ENCODE measurements around the gene PDE4A. TPM values are rescaled to one million over a fixed set of nuclear protein-coding genes. Genes with fewer than 3 reads are reported as not detected.

The PDE4A gene
- total RNA-seq, 8 experiments from 2014 or later = 0.88 to 7.8 (median 2.8) TPM

- no peak overlapping the region for H3K27ac ChIP-seq
- no peak overlapping the region for H3K4me3 ChIP-seq
- no peaks in the 10 kb centered on the region for H3K4me1 ChIP-seq (replicated peaks in 1 of 2)
- in situ Hi-C loops (cut with MboI; ENCODE audit: low pct_unique_long_range_greater_than_20kb in 2 of 9, low sequenced_read_pairs in 9 of 9, unreplicated experiment in 9 of 9) = no loop called here
- ATAC-seq (replicated peaks in 6 of 8) = peak in 2 of 8 experiments; percentile 10 to 12
- WGBS, 10 experiments = 96 to 100% (median 100%) methylated on average over 2 to 8 of the region's 43 CpGs; no CpG with 5 or more reads in 7 of the 10 experiments
Observed at GRCh38 chr19:10491472-10492047, 71.2 kb downstream of the PDE4A start.

- no peak for ATAC-seq (replicated peaks in 6 of 8)
- no peak overlapping the region for H3K27ac ChIP-seq
- H3K4me3 ChIP-seq = no peak overlapping the region
- in situ Hi-C loops (cut with MboI; ENCODE audit: low pct_unique_long_range_greater_than_20kb in 2 of 9, low sequenced_read_pairs in 9 of 9, unreplicated experiment in 9 of 9) = no loop called here
- H3K4me1 ChIP-seq (replicated peaks in 1 of 2) = peaks cover 4 to 5% of the 10 kb centered on the region in 2 donors
- WGBS, 10 experiments = 86 to 100% (median 100%) methylated on average over 1 to 2 of the region's 4 CpGs; no CpG with 5 or more reads in 3 of the 10 experiments
Observed at GRCh38 chr19:10497371-10497770, 77.0 kb downstream of the PDE4A start.

DNA sequence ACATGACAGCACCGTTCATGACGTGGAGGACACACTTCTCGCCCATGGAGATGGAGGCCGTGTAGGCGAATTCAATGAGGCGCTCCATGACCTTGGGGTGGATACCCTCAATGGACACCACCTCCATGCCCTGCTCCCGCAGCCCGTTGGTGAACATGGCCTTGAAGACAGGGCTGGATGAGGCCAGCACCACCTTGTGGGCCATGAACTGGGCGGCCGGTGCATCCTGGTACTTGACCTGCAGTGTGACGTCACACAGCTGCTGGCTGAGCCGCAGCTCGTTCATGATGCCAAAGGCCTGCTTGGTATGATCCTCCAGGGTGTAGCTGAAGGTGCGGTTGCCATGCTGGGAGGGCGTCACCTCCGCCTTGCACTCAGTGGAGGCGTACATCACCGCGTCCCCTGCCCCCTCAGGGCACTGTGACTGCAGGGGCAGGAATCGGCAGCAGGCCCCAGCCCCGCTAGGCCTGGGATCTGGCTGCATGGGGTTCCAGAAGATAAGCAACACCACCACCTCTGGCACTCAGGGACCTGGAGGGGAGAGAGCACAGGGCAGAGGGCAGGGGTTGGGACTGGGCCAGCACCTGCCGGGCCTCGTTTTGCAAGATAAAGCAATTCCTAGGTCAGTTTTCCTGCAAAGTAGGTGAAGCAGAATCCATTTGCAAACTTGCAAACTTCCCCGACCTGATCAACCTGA lies 79.4 kb downstream of the PDE4A start:
- ATAC-seq (replicated peaks in 6 of 8) = no peak
- 50 to 100% (median 87%) methylated on average over 1 to 12 of the region's 24 CpGs; no CpG with 5 or more reads in 2 of the 10 experiments for WGBS, 10 experiments
- Histone ChIP-seq H3K4me1 (replicated peaks in 1 of 2) (peaks cover 4 to 5% of the 10 kb centered on the region in 2 donors), H3K27ac (no peak overlapping the region), H3K4me3 (no peak overlapping the region)
- in situ Hi-C loops (cut with MboI; ENCODE audit: low pct_unique_long_range_greater_than_20kb in 2 of 9, low sequenced_read_pairs in 9 of 9, unreplicated experiment in 9 of 9) = no loop called here

DNA sequence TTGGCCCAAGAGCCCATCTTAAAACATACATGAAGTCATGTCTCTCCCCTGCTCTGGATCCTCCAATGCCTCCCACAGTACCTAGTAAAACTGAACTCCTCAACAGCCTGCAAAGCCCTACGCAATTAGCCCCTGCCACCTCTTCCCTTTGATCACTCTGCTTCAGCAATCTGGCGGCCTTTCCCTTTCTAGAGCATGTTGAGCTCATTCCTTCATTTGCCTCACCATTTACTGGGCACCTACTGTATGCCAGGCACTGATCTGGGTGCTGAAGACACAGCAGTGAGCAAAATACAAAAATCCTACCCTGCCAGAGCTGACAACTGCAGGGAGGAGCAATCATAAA lies 79.9 kb downstream of the PDE4A start:
- Histone ChIP-seq H3K27ac (no peak overlapping the region), H3K4me3 (no peak overlapping the region), H3K4me1 (replicated peaks in 1 of 2) (peaks cover 4 to 5% of the 10 kb centered on the region in 2 donors)
- WGBS, 10 experiments = 80 to 100% (median 95%) methylated on average over 1 to 2 of the region's 2 CpGs; no CpG with 5 or more reads in 4 of the 10 experiments
- in situ Hi-C loops (cut with MboI; ENCODE audit: low pct_unique_long_range_greater_than_20kb in 2 of 9, low sequenced_read_pairs in 9 of 9, unreplicated experiment in 9 of 9) = no loop called here
- ATAC-seq (replicated peaks in 6 of 8) = no peak

DNA sequence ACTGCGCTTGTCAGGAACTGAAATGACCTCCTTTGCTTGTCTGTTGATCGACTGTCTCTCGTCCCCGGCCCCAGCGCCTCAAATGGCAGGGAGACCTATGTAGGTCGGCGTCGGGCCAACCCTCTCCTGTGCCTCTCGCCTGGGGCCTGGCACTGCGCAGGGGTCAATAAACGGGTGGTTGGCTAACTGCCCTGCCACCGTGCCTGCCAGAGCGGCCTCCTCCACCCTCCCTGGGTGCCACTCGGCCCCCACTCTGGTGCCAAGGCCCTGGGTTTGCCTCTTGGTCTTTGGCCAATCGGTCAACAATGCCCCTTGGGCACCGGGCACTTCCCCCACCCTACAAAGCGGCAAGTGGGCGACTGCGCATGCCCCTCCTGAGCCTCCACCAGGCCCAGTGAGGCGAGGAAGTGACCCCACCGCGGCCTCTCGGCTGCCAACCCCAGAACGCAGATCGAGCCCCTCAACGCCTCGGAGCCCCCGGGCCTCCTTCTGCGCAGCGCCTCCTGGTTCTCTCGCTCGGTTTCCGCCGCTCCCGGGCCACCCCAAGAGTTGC lies 81.7 kb downstream of the PDE4A start:
- 0 to 13% (median 8%) methylated on average over 1 to 8 of the region's 35 CpGs; no CpG with 5 or more reads in 5 of the 10 experiments for WGBS, 10 experiments
- in situ Hi-C loops (cut with MboI; ENCODE audit: low pct_unique_long_range_greater_than_20kb in 2 of 9, low sequenced_read_pairs in 9 of 9, unreplicated experiment in 9 of 9) = no loop called here
- peak; percentile 24 to 61 (median 50) for ATAC-seq (replicated peaks in 6 of 8)
- H3K27ac ChIP-seq = peak overlapping the region; percentile 96
- peaks cover 4 to 5% of the 10 kb centered on the region in 2 donors for H3K4me1 ChIP-seq (replicated peaks in 1 of 2)
- peak overlapping the region; percentile 78 to 95 (median 92) for H3K4me3 ChIP-seq

DNA sequence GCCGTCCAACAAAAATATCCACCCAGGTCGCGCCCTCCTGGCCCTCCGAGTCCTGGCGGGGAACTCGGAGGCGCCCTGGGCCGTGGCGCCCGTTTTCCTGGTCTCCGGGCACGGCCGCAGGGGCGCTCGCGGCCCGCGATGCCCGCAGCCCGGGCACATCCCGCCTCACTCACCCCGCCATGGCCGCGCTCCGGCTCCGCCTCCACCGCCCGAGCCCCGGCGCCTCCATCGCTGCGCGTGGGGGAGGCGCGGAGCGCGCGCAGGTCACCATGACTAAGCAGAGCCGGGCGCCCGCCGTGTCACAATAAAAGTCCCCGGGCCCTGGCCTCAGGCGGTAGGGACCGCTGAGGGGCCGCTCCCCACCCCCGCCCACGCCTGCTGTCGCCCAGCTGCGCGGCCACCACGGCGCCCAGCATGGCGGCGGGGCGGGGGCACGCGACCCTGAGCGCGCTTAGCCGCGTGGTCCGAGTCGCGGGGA lies 82.2 kb downstream of the PDE4A start:
- Histone ChIP-seq H3K4me1 (replicated peaks in 1 of 2) (peaks cover 4 to 5% of the 10 kb centered on the region in 2 donors), H3K4me3 (peak overlapping the region; percentile 78 to 95 (median 92)), H3K27ac (peak overlapping the region; percentile 96)
- WGBS, 10 experiments = 0% methylated on average over 3 to 11 of the region's 65 CpGs; no CpG with 5 or more reads in 8 of the 10 experiments
- in situ Hi-C loops (cut with MboI; ENCODE audit: low pct_unique_long_range_greater_than_20kb in 2 of 9, low sequenced_read_pairs in 9 of 9, unreplicated experiment in 9 of 9) = no loop called here
- ATAC-seq (replicated peaks in 6 of 8) = peak; percentile 83 to 96 (median 94)

- Histone ChIP-seq H3K4me1 (replicated peaks in 1 of 2) (peaks cover 4 to 5% of the 10 kb centered on the region in 2 donors), H3K27ac (peak within 1 kb of the TSS; percentile 96), H3K4me3 (peak within 1 kb of the TSS; percentile 78 to 95 (median 92))
- WGBS, 10 experiments = 25 to 68% (median 37%) methylated on average over 2 to 16 of the region's 73 CpGs; no CpG with 5 or more reads in 2 of the 10 experiments
- in situ Hi-C loops (cut with MboI; ENCODE audit: low pct_unique_long_range_greater_than_20kb in 2 of 9, low sequenced_read_pairs in 9 of 9, unreplicated experiment in 9 of 9) = no loop called here
- peak; percentile 19 to 57 (median 50) for ATAC-seq (replicated peaks in 6 of 8)
Observed at GRCh38 chr19:10503002-10503789, 82.9 kb downstream of the PDE4A start, which contains the start of gene KEAP1. TSS of gene KEAP1 (minus strand) at chr19:10503356. CDS start at chr19:10500033, 3,323 bp downstream.

DNA sequence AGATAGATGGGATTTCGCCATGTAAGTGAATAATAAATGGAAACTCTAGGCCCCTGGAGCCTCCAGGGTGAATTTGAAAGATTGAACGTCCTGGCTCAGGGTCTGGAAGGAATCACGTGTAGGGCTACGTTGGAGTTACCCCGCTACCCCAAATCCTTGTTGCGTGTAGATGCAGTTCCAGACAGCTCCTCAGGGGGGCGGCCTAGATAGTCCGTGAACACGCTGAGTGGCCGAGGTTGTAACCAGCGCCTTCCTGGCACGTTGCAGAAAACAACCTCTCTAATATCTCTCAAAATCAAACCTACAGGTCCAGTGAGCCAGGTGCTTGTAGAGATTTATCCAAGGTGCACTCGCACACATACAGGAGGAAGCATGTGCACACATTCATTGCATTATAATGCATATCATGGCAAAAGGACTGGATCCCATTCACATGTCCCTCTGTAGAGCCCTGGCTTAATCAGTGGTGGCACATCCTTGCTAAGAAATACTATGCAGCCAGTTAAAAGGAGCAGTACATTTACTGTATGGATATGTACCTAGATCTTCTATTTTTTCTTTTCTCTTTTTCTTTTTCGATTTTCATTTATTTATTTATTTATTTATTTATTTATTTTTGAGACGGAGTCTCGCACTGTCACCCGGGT lies 85.4 kb downstream of the PDE4A start:
- ATAC-seq (replicated peaks in 6 of 8) = peak in 2 of 8 experiments; percentile 3
- H3K27ac ChIP-seq = no peak overlapping the region
- in situ Hi-C loops (cut with MboI; ENCODE audit: low pct_unique_long_range_greater_than_20kb in 2 of 9, low sequenced_read_pairs in 9 of 9, unreplicated experiment in 9 of 9) = no loop called here
- 20 to 98% (median 57%) methylated on average over 4 to 16 of the region's 17 CpGs for WGBS, 10 experiments
- H3K4me3 ChIP-seq = no peak overlapping the region
- H3K4me1 ChIP-seq (replicated peaks in 1 of 2) = peaks cover 4 to 9% of the 10 kb centered on the region in 2 donors

- in situ Hi-C loops (cut with MboI; ENCODE audit: low pct_unique_long_range_greater_than_20kb in 2 of 9, low sequenced_read_pairs in 9 of 9, unreplicated experiment in 9 of 9) = no loop called here
- H3K4me1 ChIP-seq (replicated peaks in 1 of 2) = peaks cover 0 to 4% of the 10 kb centered on the region in 2 donors
- H3K4me3 ChIP-seq = no peak overlapping the region
- ATAC-seq (replicated peaks in 6 of 8) = no peak
- WGBS, 10 experiments = 60 to 100% (median 80%) methylated on average over 1 to 11 of the region's 16 CpGs; no CpG with 5 or more reads in 2 of the 10 experiments
- no peak overlapping the region for H3K27ac ChIP-seq
Observed at GRCh38 chr19:10508036-10508435, 87.7 kb downstream of the PDE4A start.

- H3K4me3 ChIP-seq = no peak overlapping the region
- in situ Hi-C loops (cut with MboI; ENCODE audit: low pct_unique_long_range_greater_than_20kb in 2 of 9, low sequenced_read_pairs in 9 of 9, unreplicated experiment in 9 of 9) = no loop called here
- no peak for ATAC-seq (replicated peaks in 6 of 8)
- H3K4me1 ChIP-seq (replicated peaks in 1 of 2) = peaks cover 0 to 4% of the 10 kb centered on the region in 2 donors
- WGBS, 10 experiments = 0 to 93% (median 80%) methylated on average over 1 to 3 of the region's 3 CpGs; no CpG with 5 or more reads in 7 of the 10 experiments
- no peak overlapping the region for H3K27ac ChIP-seq
Observed at GRCh38 chr19:10508707-10509106, 88.4 kb downstream of the PDE4A start.

- WGBS, 10 experiments = 0 to 60% (median 30%) methylated on average over 1 to 3 of the region's 15 CpGs; no CpG with 5 or more reads in 6 of the 10 experiments
- in situ Hi-C loops (cut with MboI; ENCODE audit: low pct_unique_long_range_greater_than_20kb in 2 of 9, low sequenced_read_pairs in 9 of 9, unreplicated experiment in 9 of 9) = no loop called here
Observed at GRCh38 chr19:10510301-10510802, 90.0 kb downstream of the PDE4A start.

DNA sequence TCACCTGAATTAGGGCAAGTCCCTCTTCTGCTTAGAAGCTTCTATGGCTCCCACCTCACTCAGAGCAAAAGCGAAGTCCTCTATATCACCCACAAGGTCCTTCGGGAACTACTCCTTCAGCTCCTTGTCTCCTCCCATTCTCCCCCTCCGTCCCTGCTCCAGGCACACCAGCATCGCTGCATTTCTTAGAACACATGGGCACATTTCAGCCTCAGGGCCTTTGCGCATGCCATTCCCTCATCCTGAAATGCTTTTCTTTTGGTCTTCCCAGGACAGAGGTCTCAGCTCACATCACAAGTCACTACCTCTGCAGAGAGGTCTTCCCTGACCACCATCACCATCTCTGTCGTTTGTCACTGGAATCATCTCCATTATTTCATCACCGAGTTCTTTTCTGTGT lies 92.9 kb downstream of the PDE4A start:
- Histone ChIP-seq H3K4me1 (replicated peaks in 1 of 2) (peaks cover 0 to 14% of the 10 kb centered on the region in 2 donors), H3K4me3 (no peak overlapping the region), H3K27ac (no peak overlapping the region)
- 20 to 88% (median 56%) methylated on average over 2 to 7 of the region's 7 CpGs for WGBS, 10 experiments
- in situ Hi-C loops (cut with MboI; ENCODE audit: low pct_unique_long_range_greater_than_20kb in 2 of 9, low sequenced_read_pairs in 9 of 9, unreplicated experiment in 9 of 9) = no loop called here
- ATAC-seq (replicated peaks in 6 of 8) = no peak

More at GRCh38 chr19:10510301-10510802, 90.0 kb downstream of the PDE4A start:
- H3K4me3 ChIP-seq = no peak overlapping the region
- H3K27ac ChIP-seq = no peak overlapping the region
- ATAC-seq (replicated peaks in 6 of 8) = no peak
- peaks cover 0 to 4% of the 10 kb centered on the region in 2 donors for H3K4me1 ChIP-seq (replicated peaks in 1 of 2)

Data from motor neuron (in vitro differentiated cells).